ENCODE data around the gene TRERF1. TPM values are rescaled to one million over a fixed set of nuclear protein-coding genes. Genes with fewer than 3 reads are reported as not detected.

The TRERF1 gene
- total RNA-seq, 6 experiments from 2014 or later = 10.5 to 16.4 (median 15.2) TPM

GRCh38 chr6:42380228-42380979 lies 71.3 kb downstream of the TRERF1 start:
- H3K4me1 Mint-ChIP-seq (ENCODE audit: low read depth) = peaks cover 11% of the 10 kb centered on the region; the same call in 1 of the 2 replicates
- TF ChIP-seq CTCF (IDR thresholded peaks at IDR 0.05) = no peak
- H3K27ac Mint-ChIP-seq = no peak overlapping the region
- 0 out of 2 replicates have a peak, but pooled peaks cover 5% of the 10 kb centered on the region for H3K36me3 Mint-ChIP-seq (ENCODE audit: low read depth)
- no peak overlapping the region for H3K4me3 Mint-ChIP-seq
- no peaks in the 10 kb centered on the region for H3K9me3 Mint-ChIP-seq
- no peak for DNase-seq
- H3K27me3 Mint-ChIP-seq (ENCODE audit: insufficient read depth) = no peaks in the 10 kb centered on the region

GRCh38 chr6:42378536-42378935 lies 73.2 kb downstream of the TRERF1 start:
- H3K4me3 Mint-ChIP-seq = no peak overlapping the region
- no peaks in the 10 kb centered on the region for H3K9me3 Mint-ChIP-seq

GRCh38 chr6:42378125-42378524 lies 73.6 kb downstream of the TRERF1 start:
- TF ChIP-seq CTCF (IDR thresholded peaks at IDR 0.05) = no peak
- H3K4me3 Mint-ChIP-seq = no peak overlapping the region
- peaks cover 9% of the 10 kb centered on the region; the same call in 1 of the 2 replicates for H3K4me1 Mint-ChIP-seq (ENCODE audit: low read depth)
- peaks cover 5% of the 10 kb centered on the region; the same call in 1 of the 2 replicates for H3K36me3 Mint-ChIP-seq (ENCODE audit: low read depth)
- no peak overlapping the region for H3K27ac Mint-ChIP-seq
- no peak for DNase-seq
- no peaks in the 10 kb centered on the region for H3K9me3 Mint-ChIP-seq
- H3K27me3 Mint-ChIP-seq (ENCODE audit: insufficient read depth) = no peaks in the 10 kb centered on the region

More at GRCh38 chr6:42378536-42378935, 73.2 kb downstream of the TRERF1 start:
- H3K27ac Mint-ChIP-seq = no peak overlapping the region
- H3K36me3 Mint-ChIP-seq (ENCODE audit: low read depth) = 0 out of 2 replicates have a peak, but pooled peaks cover 5% of the 10 kb centered on the region
- no peak for TF ChIP-seq CTCF (IDR thresholded peaks at IDR 0.05)
- no peak for DNase-seq
- no peaks in the 10 kb centered on the region for H3K27me3 Mint-ChIP-seq (ENCODE audit: insufficient read depth)
- H3K4me1 Mint-ChIP-seq (ENCODE audit: low read depth) = peaks cover 13% of the 10 kb centered on the region; the same call in 1 of the 2 replicates

- Mint-ChIP-seq H3K27ac (no peak overlapping the region), H3K36me3 (ENCODE audit: low read depth) (peaks cover 5% of the 10 kb centered on the region; the same call in 1 of the 2 replicates)
- no peak for TF ChIP-seq CTCF (IDR thresholded peaks at IDR 0.05)
Observed at GRCh38 chr6:42375007-42375635, 76.6 kb downstream of the TRERF1 start.

GRCh38 chr6:42374018-42374669 lies 77.6 kb downstream of the TRERF1 start:
- peaks cover 5% of the 10 kb centered on the region; the same call in 1 of the 2 replicates for H3K36me3 Mint-ChIP-seq (ENCODE audit: low read depth)
- peaks cover 24% of the 10 kb centered on the region for H3K4me1 Mint-ChIP-seq (ENCODE audit: low read depth)
- H3K9me3 Mint-ChIP-seq = no peaks in the 10 kb centered on the region
- no peaks in the 10 kb centered on the region; the same call in 1 of the 2 replicates for H3K27me3 Mint-ChIP-seq (ENCODE audit: insufficient read depth)
- no peak for DNase-seq
- H3K4me3 Mint-ChIP-seq = no peak overlapping the region
- TF ChIP-seq CTCF (IDR thresholded peaks at IDR 0.05) = no peak
- no peak overlapping the region for H3K27ac Mint-ChIP-seq

More at GRCh38 chr6:42375007-42375635, 76.6 kb downstream of the TRERF1 start:
- Mint-ChIP-seq H3K27me3 (ENCODE audit: insufficient read depth) (no peaks in the 10 kb centered on the region; the same call in 1 of the 2 replicates), H3K4me3 (no peak overlapping the region), H3K9me3 (no peaks in the 10 kb centered on the region), H3K4me1 (ENCODE audit: low read depth) (peaks cover 15% of the 10 kb centered on the region; the same call in 1 of the 2 replicates)
- DNase-seq = no peak

Data from HFFc6 (cell line).